Stomach smooth muscle (tissue), 2 donors: ENCODE data around the gene PSMG2.

Source experiments
- H3K27ac ChIP-seq: one replicate; pipeline ENCODE4 v1.7.0; 2013; ENCODE audit warnings: mild to moderate bottlenecking, low read length, inconsistent platforms
- H3K27me3 ChIP-seq, 2 donors: one replicate each; pipeline ENCODE4 v1.7.0; 2013; ENCODE audit warnings: low read length in 2 of 2; ENCODE audit not compliant: insufficient read depth in 2 of 2, control insufficient read depth in 1 of 2
- H3K36me3 ChIP-seq, 2 donors: one replicate each; pipeline ENCODE4 v1.7.0; 2013; ENCODE audit warnings: low read length in 2 of 2; ENCODE audit not compliant: control insufficient read depth in 2 of 2, insufficient read depth in 2 of 2
- H3K4me1 ChIP-seq: one replicate; pipeline ENCODE4 v1.7.0; 2013; ENCODE audit warnings: low read length; ENCODE audit not compliant: control insufficient read depth, insufficient read depth
- H3K4me3 ChIP-seq, 2 donors: one replicate each; pipeline ENCODE4 v1.7.0; 2013; ENCODE audit warnings: low read length in 2 of 2
- H3K9ac ChIP-seq, 2 donors: one replicate each; pipeline ENCODE4 v1.7.0; 2013; ENCODE audit warnings: low read length in 2 of 2, mild to moderate bottlenecking in 1 of 2
- H3K9me3 ChIP-seq, 2 donors: one replicate each; pipeline ENCODE4 v1.7.0; 2013; ENCODE audit warnings: low read length in 2 of 2; ENCODE audit not compliant: control insufficient read depth in 2 of 2
- donor health status: healthy.
- donor health status: Pancreatic carcinoma.

The PSMG2 gene

GRCh38 chr18:12726331-12726730 is 23.5 kb downstream of the PSMG2 start:
- Histone ChIP-seq H3K36me3 (peaks cover 21 to 33% of the 10 kb centered on the region in 2 donors), H3K4me3 (no peak overlapping the region), H3K9me3 (no peaks in the 10 kb centered on the region), H3K27ac (no peak overlapping the region), H3K9ac (no peak overlapping the region), H3K4me1 (no peaks in the 10 kb centered on the region), H3K27me3 (no peaks in the 10 kb centered on the region)

- Histone ChIP-seq H3K27ac (no peak overlapping the region), H3K9ac (no peak overlapping the region), H3K27me3 (no peaks in the 10 kb centered on the region), H3K4me3 (no peak overlapping the region), H3K36me3 (peaks cover 20 to 30% of the 10 kb centered on the region in 2 donors), H3K9me3 (no peaks in the 10 kb centered on the region), H3K4me1 (no peaks in the 10 kb centered on the region)
Observed at GRCh38 chr18:12726774-12727550, 24.1 kb downstream of the PSMG2 start.

- Histone ChIP-seq H3K4me1 (no peaks in the 10 kb centered on the region), H3K4me3 (no peak overlapping the region), H3K9ac (no peak overlapping the region), H3K9me3 (no peaks in the 10 kb centered on the region), H3K27me3 (no peaks in the 10 kb centered on the region), H3K27ac (no peak overlapping the region), H3K36me3 (no peaks in the 10 kb centered on the region)
Observed at GRCh38 chr18:12737243-12737902, 34.5 kb downstream of the PSMG2 start.

GRCh38 chr18:12741351-12741750 is 38.5 kb downstream of the PSMG2 start:
- Histone ChIP-seq H3K27ac (no peak overlapping the region), H3K9ac (no peak overlapping the region), H3K4me3 (no peak overlapping the region), H3K9me3 (no peaks in the 10 kb centered on the region), H3K27me3 (no peaks in the 10 kb centered on the region), H3K36me3 (no peaks in the 10 kb centered on the region), H3K4me1 (no peaks in the 10 kb centered on the region)

GRCh38 chr18:12742453-12742852 is 39.6 kb downstream of the PSMG2 start:
- H3K9me3 ChIP-seq: no peaks in the 10 kb centered on the region
- H3K4me3 ChIP-seq: no peak overlapping the region
- no peaks in the 10 kb centered on the region for H3K27me3 ChIP-seq
- H3K9ac ChIP-seq: no peak overlapping the region
- H3K4me1 ChIP-seq: no peaks in the 10 kb centered on the region
- no peak overlapping the region for H3K27ac ChIP-seq
- H3K36me3 ChIP-seq: no peaks in the 10 kb centered on the region

GRCh38 chr18:12744103-12744502 is 41.3 kb downstream of the PSMG2 start:
- no peaks in the 10 kb centered on the region for H3K4me1 ChIP-seq
- H3K36me3 ChIP-seq: no peaks in the 10 kb centered on the region
- H3K9me3 ChIP-seq: no peaks in the 10 kb centered on the region
- H3K9ac ChIP-seq: no peak overlapping the region
- H3K4me3 ChIP-seq: no peak overlapping the region
- no peak overlapping the region for H3K27ac ChIP-seq
- no peaks in the 10 kb centered on the region for H3K27me3 ChIP-seq

- Histone ChIP-seq H3K4me3 (no peak overlapping the region), H3K4me1 (no peaks in the 10 kb centered on the region), H3K9ac (no peak overlapping the region), H3K27ac (no peak overlapping the region), H3K27me3 (no peaks in the 10 kb centered on the region), H3K9me3 (no peaks in the 10 kb centered on the region), H3K36me3 (no peaks in the 10 kb centered on the region)
Observed at GRCh38 chr18:12745095-12745795, 42.4 kb downstream of the PSMG2 start.

- Histone ChIP-seq H3K9ac (no peak overlapping the region), H3K4me1 (no peaks in the 10 kb centered on the region), H3K9me3 (no peaks in the 10 kb centered on the region), H3K27ac (no peak overlapping the region), H3K4me3 (no peak overlapping the region), H3K27me3 (no peaks in the 10 kb centered on the region), H3K36me3 (no peaks in the 10 kb centered on the region)
Observed at GRCh38 chr18:12747530-12748315, 44.9 kb downstream of the PSMG2 start.

GRCh38 chr18:12748671-12749070 is 45.8 kb downstream of the PSMG2 start:
- Histone ChIP-seq H3K4me1 (no peaks in the 10 kb centered on the region), H3K9ac (no peak overlapping the region), H3K27me3 (no peaks in the 10 kb centered on the region), H3K36me3 (no peaks in the 10 kb centered on the region), H3K27ac (no peak overlapping the region), H3K4me3 (no peak overlapping the region), H3K9me3 (no peaks in the 10 kb centered on the region)

- Histone ChIP-seq H3K36me3 (no peaks in the 10 kb centered on the region), H3K4me3 (no peak overlapping the region), H3K27ac (no peak overlapping the region), H3K4me1 (no peaks in the 10 kb centered on the region), H3K9me3 (no peaks in the 10 kb centered on the region), H3K27me3 (no peaks in the 10 kb centered on the region), H3K9ac (no peak overlapping the region)
Observed at GRCh38 chr18:12749121-12749520, 46.3 kb downstream of the PSMG2 start.
